Esophagus squamous epithelium (tissue), 5 donors: ENCODE data around the gene ATP8B4. TPM values are rescaled to one million over a fixed set of nuclear protein-coding genes. Genes with fewer than 3 reads are reported as not detected.

ENCODE experiments used
- DNase-seq: peaks from one replicate; lab custom pipeline; 2025; lab: John Stamatoyannopoulos, UW
- H3K27ac ChIP-seq, 4 donors: fragments of 200-600 bp; sonication (generic); one replicate each; pipeline ENCODE4 v1.5.1; 2016 to 2019; ENCODE audit warnings: mild to moderate bottlenecking in 1 of 4
- H3K27me3 ChIP-seq, 4 donors: fragments of 200-600 bp; sonication (generic); 1 replicate in 3 of 4; 2 replicates in 1 of 4; pipeline versions ENCODE4 v1.5.1 to v1.6.0; 2017 to 2021; ENCODE audit warnings: antibody characterized with exemption in 1 of 4
- H3K36me3 ChIP-seq, 3 donors: fragments of 200-600 bp; sonication (generic); one replicate each; pipeline ENCODE4 v1.5.1; 2016 to 2019
- H3K4me1 ChIP-seq, 3 donors: fragments of 200-600 bp; sonication (generic); one replicate each; pipeline ENCODE4 v1.5.1; 2017 to 2019
- H3K4me3 ChIP-seq, 4 donors: fragments of 200-600 bp; sonication (generic); 1 replicate in 3 of 4; 2 replicates in 1 of 4; pipeline ENCODE4 v1.5.1; 2016 to 2019; ENCODE audit warnings: mild to moderate bottlenecking in 2 of 4, moderate library complexity in 1 of 4
- H3K9me3 ChIP-seq, 3 donors: fragments of 200-600 bp; sonication (generic); one replicate each; pipeline ENCODE4 v1.5.1; 2016 to 2019
- POLR2A ChIP-seq, 4 donors: fragments of 450-650 bp; IDR thresholded peaks; one replicate each; pipeline ENCODE4 v1.6.1; 2017; ENCODE audit warnings: antibody characterized with exemption in 4 of 4, mild to moderate bottlenecking in 4 of 4, moderate library complexity in 3 of 4
- WGBS, 2 donors: methylation state at CpG; one replicate each; pipeline ENCODE4 v1.1.5; 2018; 5-methylcytosine and 5-hydroxymethylcytosine counted together
- intact Hi-C: fragments of 100-400 bp; cut with DNase I; formaldehyde crosslinking; loops from one replicate; pipeline ENCODE4 v1.15.0; 2022
- total RNA-seq, 4 donors: library from RNA; depleted of rRNA; stranded (reverse); fragments of >200 nt; gene quantifications; one replicate each; pipeline ENCODE4 v1.1.0, GENCODE V29; 2016
- TF ChIP-seq, protein P1 (sequence below), 6 experiments: fragments of 450-650 bp in 4 of 6; fragments of 200-600 bp in 2 of 6; sonication (generic) in 2 of 6; IDR thresholded peaks; one replicate each; pipeline ENCODE4 v1.5.1; 2016 to 2019; ENCODE audit warnings: antibody characterized with exemption in 6 of 6, mild to moderate bottlenecking in 4 of 6, moderate library complexity in 4 of 6
- donor health status: DM: yes; HTN: yes; CAD: no.

The ATP8B4 gene
- total RNA-seq, 4 donors from 2014 or later = 0.97 to 6.7 (median 2.9) TPM

- peaks cover 0 to 3% (median 0%) of the 10 kb centered on the region in 3 donors for H3K4me1 ChIP-seq
- intact Hi-C loops = no loop called here
- DNase-seq = no peak
- WGBS, 2 donors = 59 to 70% methylated on average over 2 of the region's 2 CpGs
- peak overlapping the region in 3 of 4 donors; percentile 44 to 73 (median 70) for H3K27ac ChIP-seq
- no peak overlapping the region for H3K4me3 ChIP-seq
- H3K27me3 ChIP-seq = no peaks in the 10 kb centered on the region
- TF ChIP-seq, protein P1, sequence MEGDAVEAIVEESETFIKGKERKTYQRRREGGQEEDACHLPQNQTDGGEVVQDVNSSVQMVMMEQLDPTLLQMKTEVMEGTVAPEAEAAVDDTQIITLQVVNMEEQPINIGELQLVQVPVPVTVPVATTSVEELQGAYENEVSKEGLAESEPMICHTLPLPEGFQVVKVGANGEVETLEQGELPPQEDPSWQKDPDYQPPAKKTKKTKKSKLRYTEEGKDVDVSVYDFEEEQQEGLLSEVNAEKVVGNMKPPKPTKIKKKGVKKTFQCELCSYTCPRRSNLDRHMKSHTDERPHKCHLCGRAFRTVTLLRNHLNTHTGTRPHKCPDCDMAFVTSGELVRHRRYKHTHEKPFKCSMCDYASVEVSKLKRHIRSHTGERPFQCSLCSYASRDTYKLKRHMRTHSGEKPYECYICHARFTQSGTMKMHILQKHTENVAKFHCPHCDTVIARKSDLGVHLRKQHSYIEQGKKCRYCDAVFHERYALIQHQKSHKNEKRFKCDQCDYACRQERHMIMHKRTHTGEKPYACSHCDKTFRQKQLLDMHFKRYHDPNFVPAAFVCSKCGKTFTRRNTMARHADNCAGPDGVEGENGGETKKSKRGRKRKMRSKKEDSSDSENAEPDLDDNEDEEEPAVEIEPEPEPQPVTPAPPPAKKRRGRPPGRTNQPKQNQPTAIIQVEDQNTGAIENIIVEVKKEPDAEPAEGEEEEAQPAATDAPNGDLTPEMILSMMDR (IDR thresholded peaks at IDR 0.05) = no peak
- no peak for TF ChIP-seq POLR2A (IDR thresholded peaks at IDR 0.05)
- no peaks in the 10 kb centered on the region for H3K9me3 ChIP-seq
- H3K36me3 ChIP-seq = no peaks in the 10 kb centered on the region
These were observed 230.7 kb downstream of the ATP8B4 start for GRCh38 chr15:49888323-49888693.

GRCh38 chr15:49887659-49888322 is 231.2 kb downstream of the ATP8B4 start:
- Histone ChIP-seq H3K4me1 (peaks cover 0 to 3% (median 0%) of the 10 kb centered on the region in 3 donors), H3K9me3 (no peaks in the 10 kb centered on the region), H3K36me3 (no peaks in the 10 kb centered on the region), H3K27ac (peak overlapping the region in 3 of 4 donors; percentile 44 to 73 (median 70)), H3K27me3 (no peaks in the 10 kb centered on the region), H3K4me3 (no peak overlapping the region)
- intact Hi-C loops = no loop called here
- no peak for DNase-seq
- WGBS, 2 donors = 55 to 59% methylated on average over 7 of the region's 7 CpGs
- TF ChIP-seq, protein P1 (IDR thresholded peaks at IDR 0.05) = no peak
- TF ChIP-seq POLR2A (IDR thresholded peaks at IDR 0.05) = no peak

DNA sequence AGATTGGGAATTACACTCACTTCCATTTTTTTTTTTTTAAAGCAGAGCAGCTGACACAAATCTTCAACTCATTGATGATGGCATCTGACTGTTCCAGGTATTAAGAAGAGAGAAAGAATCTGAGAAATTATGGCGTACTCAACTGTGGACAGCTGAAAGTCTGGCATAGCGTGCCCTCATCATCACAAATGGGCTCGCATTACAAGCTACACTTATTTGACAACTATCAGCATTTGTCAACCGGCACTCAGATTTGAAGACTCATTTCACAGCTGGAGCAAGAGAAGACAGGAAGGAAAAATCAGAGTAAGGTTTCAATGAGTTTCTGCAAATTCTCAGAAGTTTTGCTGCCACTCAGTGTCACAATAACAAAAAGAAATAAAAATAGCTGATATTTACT is 235.9 kb downstream of the ATP8B4 start:
- WGBS, 2 donors = 87% methylated on average over 4 of the region's 4 CpGs
- intact Hi-C loops = no loop called here
- Histone ChIP-seq H3K27me3 (no peaks in the 10 kb centered on the region), H3K9me3 (no peaks in the 10 kb centered on the region), H3K36me3 (no peaks in the 10 kb centered on the region), H3K4me1 (peaks cover 0 to 18% (median 8%) of the 10 kb centered on the region in 3 donors), H3K27ac (no peak overlapping the region), H3K4me3 (no peak overlapping the region)
- no peak for DNase-seq
- no peak for TF ChIP-seq POLR2A (IDR thresholded peaks at IDR 0.05)
- TF ChIP-seq, protein P1 (IDR thresholded peaks at IDR 0.05) = no peak

GRCh38 chr15:49881866-49882265 is 237.2 kb downstream of the ATP8B4 start:
- 70 to 72% methylated on average over 5 of the region's 5 CpGs for WGBS, 2 donors
- intact Hi-C loops = no loop called here
- no peaks in the 10 kb centered on the region for H3K27me3 ChIP-seq
- DNase-seq = no peak
- peaks cover 0 to 27% (median 15%) of the 10 kb centered on the region in 3 donors for H3K4me1 ChIP-seq
- H3K36me3 ChIP-seq = no peaks in the 10 kb centered on the region
- H3K9me3 ChIP-seq = no peaks in the 10 kb centered on the region
- no peak overlapping the region for H3K4me3 ChIP-seq
- TF ChIP-seq, protein P1 (IDR thresholded peaks at IDR 0.05) = no peak
- no peak for TF ChIP-seq POLR2A (IDR thresholded peaks at IDR 0.05)
- H3K27ac ChIP-seq = peak overlapping the region in 1 of 4 donors; percentile 34

DNA sequence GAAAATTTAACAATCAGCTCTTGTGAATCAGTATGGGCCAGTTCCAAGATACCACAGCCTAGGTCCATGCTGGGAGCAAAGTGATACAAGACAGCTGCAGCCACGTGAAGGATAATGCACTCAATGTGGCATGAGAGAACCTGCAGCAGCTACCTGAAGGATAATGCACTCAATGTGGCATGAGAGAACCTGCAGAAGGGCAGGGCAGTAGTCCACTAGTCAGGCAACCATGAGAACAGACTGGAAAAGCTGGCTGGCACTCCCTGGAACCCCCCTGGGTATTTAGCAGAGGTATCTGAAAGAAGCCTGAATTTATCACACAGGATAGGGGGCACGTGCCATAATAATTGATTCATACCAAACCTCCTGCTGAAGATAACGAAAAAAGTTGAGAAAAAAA is 237.6 kb downstream of the ATP8B4 start:
- no peaks in the 10 kb centered on the region for H3K9me3 ChIP-seq
- no peak for DNase-seq
- H3K36me3 ChIP-seq = no peaks in the 10 kb centered on the region
- 50 to 62% methylated on average over 3 of the region's 3 CpGs for whole genome bisulfite sequencing, 2 donors
- H3K4me3 ChIP-seq = no peak overlapping the region
- no peak overlapping the region for H3K27ac ChIP-seq
- H3K27me3 ChIP-seq = no peaks in the 10 kb centered on the region
- H3K4me1 ChIP-seq = peaks cover 0 to 31% (median 19%) of the 10 kb centered on the region in 3 donors
- no peak for TF ChIP-seq POLR2A (IDR thresholded peaks at IDR 0.05)
- TF ChIP-seq, protein P1 (IDR thresholded peaks at IDR 0.05) = no peak
- intact Hi-C loops = no loop called here
